ENCODE measurements around the gene SRGAP3.

Gene SRGAP3

GRCh38 chr3:8986741-8987140 lies 262.7 kb downstream of the SRGAP3 start:
- TF ChIP-seq CTCF (IDR thresholded peaks at IDR 0.05; ENCODE audit: low read length, missing control alignments) = no peak
- H3K4me3 ChIP-seq (replicated peaks; ENCODE audit: low read depth, low read length) = no peak overlapping the region
- no peak for DNase-seq (ENCODE audit: low read depth)

GRCh38 chr3:8985876-8986275 lies 263.6 kb downstream of the SRGAP3 start:
- H3K4me3 ChIP-seq (replicated peaks; ENCODE audit: low read depth, low read length) = no peak overlapping the region
- no peak for TF ChIP-seq CTCF (IDR thresholded peaks at IDR 0.05; ENCODE audit: low read length, missing control alignments)
- DNase-seq (ENCODE audit: low read depth) = no peak

GRCh38 chr3:8985411-8985831 lies 264.0 kb downstream of the SRGAP3 start:
- H3K4me3 ChIP-seq (replicated peaks; ENCODE audit: low read depth, low read length) = no peak overlapping the region
- DNase-seq (ENCODE audit: low read depth) = no peak
- TF ChIP-seq CTCF (IDR thresholded peaks at IDR 0.05; ENCODE audit: low read length, missing control alignments) = no peak

GRCh38 chr3:8984526-8984925 lies 264.9 kb downstream of the SRGAP3 start:
- no peak overlapping the region for H3K4me3 ChIP-seq (replicated peaks; ENCODE audit: low read depth, low read length)
- no peak for TF ChIP-seq CTCF (IDR thresholded peaks at IDR 0.05; ENCODE audit: low read length, missing control alignments)
- no peak for DNase-seq (ENCODE audit: low read depth)

- TF ChIP-seq CTCF (IDR thresholded peaks at IDR 0.05; ENCODE audit: low read length, missing control alignments) = no peak
- H3K4me3 ChIP-seq (replicated peaks; ENCODE audit: low read depth, low read length) = no peak overlapping the region
- no peak for DNase-seq (ENCODE audit: low read depth)
Measured at GRCh38 chr3:8984081-8984480, 265.4 kb downstream of the SRGAP3 start.

GRCh38 chr3:8983591-8983990 lies 265.9 kb downstream of the SRGAP3 start:
- TF ChIP-seq CTCF (IDR thresholded peaks at IDR 0.05; ENCODE audit: low read length, missing control alignments) = no peak
- DNase-seq (ENCODE audit: low read depth) = no peak
- no peak overlapping the region for H3K4me3 ChIP-seq (replicated peaks; ENCODE audit: low read depth, low read length)

GRCh38 chr3:8983026-8983425 lies 266.4 kb downstream of the SRGAP3 start:
- DNase-seq (ENCODE audit: low read depth) = no peak
- no peak overlapping the region for H3K4me3 ChIP-seq (replicated peaks; ENCODE audit: low read depth, low read length)
- TF ChIP-seq CTCF (IDR thresholded peaks at IDR 0.05; ENCODE audit: low read length, missing control alignments) = no peak
